Loucy (cell line): ENCODE results near the gene HOXC13.

Source experiments
- H2AFZ ChIP-seq: fragments of 200-600 bp; sonication (generic); 2 replicates; pipeline ENCODE4 v1.6.0; 2016; ENCODE audit warnings: antibody characterized with exemption, mild to moderate bottlenecking, low read length, moderate library complexity
- H3F3A ChIP-seq: fragments of 200-600 bp; 2 replicates; pipeline ENCODE4 v1.6.0; 2016; ENCODE audit warnings: antibody characterized with exemption, low read depth, mild to moderate bottlenecking
- H3K27me3 ChIP-seq: fragments of 200-600 bp; sonication (generic); 2 replicates; pipeline ENCODE4 v1.6.1; 2014; ENCODE audit warnings: low read length, mild to moderate bottlenecking; ENCODE audit not compliant: insufficient read depth, poor library complexity, severe bottlenecking
- H3K36me3 ChIP-seq: fragments of 200-600 bp; sonication (generic); 2 replicates; pipeline ENCODE4 v1.6.1; 2016; ENCODE audit warnings: low read length; ENCODE audit not compliant: insufficient read depth
- H3K4me1 ChIP-seq: fragments of 200-600 bp; sonication (generic); 2 replicates; pipeline ENCODE4 v1.5.1; 2014; ENCODE audit warnings: low read length, mild to moderate bottlenecking; ENCODE audit not compliant: insufficient read depth, poor library complexity, severe bottlenecking
- H3K4me2 ChIP-seq: fragments of 200-600 bp; sonication (generic); 2 replicates; pipeline ENCODE4 v1.6.0; 2014; ENCODE audit warnings: antibody characterized with exemption, low read length, low read depth, mild to moderate bottlenecking; ENCODE audit not compliant: poor library complexity, severe bottlenecking
- H3K4me3 ChIP-seq: fragments of 200-600 bp; sonication (generic); 2 replicates; pipeline ENCODE4 v1.5.1; 2014; ENCODE audit warnings: low read length, mild to moderate bottlenecking, mixed read lengths; ENCODE audit not compliant: poor library complexity, severe bottlenecking
- H3K79me2 ChIP-seq: fragments of 200-600 bp; sonication (generic); 2 replicates; pipeline ENCODE4 v1.6.1; 2014; ENCODE audit warnings: low read length; ENCODE audit not compliant: insufficient read depth
- H3K9ac ChIP-seq: fragments of 200-600 bp; sonication (generic); 2 replicates; pipeline ENCODE4 v1.6.0; 2014; ENCODE audit warnings: mild to moderate bottlenecking, low read depth, low read length, moderate library complexity; ENCODE audit not compliant: poor library complexity, severe bottlenecking
- H3K9me2 ChIP-seq: fragments of 200-600 bp; sonication (generic); replicated peaks from 2 replicates; pipeline ENCODE4 v1.6.1; 2016; ENCODE audit warnings: low read depth, low read length, mixed read lengths
- H3K9me3 ChIP-seq: fragments of 200-600 bp; sonication (generic); 2 replicates; pipeline ENCODE4 v1.6.1; 2014; ENCODE audit warnings: mild to moderate bottlenecking, antibody characterized with exemption, low read length, low read depth; ENCODE audit not compliant: insufficient read depth
- H4K20me1 ChIP-seq: fragments of 200-600 bp; sonication (generic); 2 replicates; pipeline ENCODE4 v1.6.0; 2014; ENCODE audit warnings: antibody characterized with exemption, low read length, mild to moderate bottlenecking; ENCODE audit not compliant: insufficient read depth, poor library complexity, severe bottlenecking
- CTCF ChIP-seq: fragments of 200-600 bp; sonication (generic); conservative IDR thresholded peaks from 2 replicates; pipeline ENCODE4 v1.5.1; 2014; ENCODE audit warnings: mild to moderate bottlenecking, antibody characterized with exemption, low read length
- EZH2phosphoT487 ChIP-seq: fragments of 200-600 bp; IDR thresholded peaks from 2 replicates; pipeline ENCODE4 v1.6.1; 2018; ENCODE audit warnings: antibody characterized with exemption, mild to moderate bottlenecking, moderate library complexity, borderline replicate concordance

The HOXC13 gene

GRCh38 chr12:53948650-53949593 lies 10.3 kb downstream of the HOXC13 start:
- Histone ChIP-seq H3K9me3 (no peaks in the 10 kb centered on the region), H3K9me2 (no peaks in the 10 kb centered on the region), H3K9ac (no peak overlapping the region), H3K79me2 (no peaks in the 10 kb centered on the region), H3K4me2 (no peak overlapping the region), H3K4me3 (no peak overlapping the region), H2AFZ (no peak overlapping the region), H3F3A (no peaks in the 10 kb centered on the region), H4K20me1 (no peaks in the 10 kb centered on the region), H3K4me1 (no peaks in the 10 kb centered on the region), H3K27me3 (no peaks in the 10 kb centered on the region), H3K36me3 (no peaks in the 10 kb centered on the region)
- TF ChIP-seq EZH2phosphoT487 (no peak), CTCF (no peak; the same call in 1 of the 2 replicates)

DNA sequence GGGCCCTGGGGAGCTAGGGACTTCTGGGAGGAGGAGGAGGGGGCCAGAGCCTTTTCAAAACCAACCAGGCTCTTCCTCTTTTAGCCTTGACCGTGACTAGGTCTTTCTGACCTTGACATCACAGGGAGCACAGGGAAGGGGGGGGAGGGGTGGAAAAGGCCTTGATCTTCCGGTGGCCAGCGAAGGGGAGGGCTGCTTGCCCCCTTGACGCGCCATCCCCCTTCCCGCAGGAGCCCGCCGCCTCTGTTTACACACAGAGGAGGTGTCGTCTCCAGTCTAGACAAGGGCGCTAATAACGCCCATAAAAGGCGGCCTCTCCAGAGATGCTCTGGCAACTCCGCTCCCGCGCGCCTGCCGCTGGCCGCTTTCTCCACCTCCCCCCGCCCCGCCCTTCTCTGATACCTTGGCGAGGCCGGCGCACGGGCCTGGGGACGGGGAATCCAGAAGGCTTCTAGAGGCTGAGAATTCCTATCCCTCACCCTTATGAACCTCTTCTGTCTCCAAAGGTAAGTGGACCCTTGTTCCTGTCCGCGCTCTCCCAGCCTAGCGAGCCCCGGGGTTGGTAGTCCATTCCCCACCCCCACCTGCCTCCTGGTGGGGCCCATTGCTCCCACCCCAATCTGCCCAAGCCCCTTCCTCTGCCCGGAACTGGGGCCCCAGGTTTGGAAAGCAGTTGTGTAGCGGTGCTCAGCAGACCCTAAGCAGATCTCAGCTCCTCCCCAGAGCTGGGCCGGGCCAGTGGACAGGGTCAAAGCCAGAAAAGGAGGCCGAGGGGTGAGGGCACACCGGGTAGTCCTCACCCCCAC lies 11.2 kb downstream of the HOXC13 start:
- Histone ChIP-seq H3K4me1 (no peaks in the 10 kb centered on the region), H2AFZ (no peak overlapping the region), H3K79me2 (no peaks in the 10 kb centered on the region), H3K36me3 (no peaks in the 10 kb centered on the region), H3K27me3 (no peaks in the 10 kb centered on the region), H3K4me3 (no peak overlapping the region), H3K9me2 (no peaks in the 10 kb centered on the region), H3K4me2 (no peak overlapping the region), H3F3A (no peaks in the 10 kb centered on the region), H3K9me3 (no peaks in the 10 kb centered on the region), H3K9ac (no peak overlapping the region), H4K20me1 (no peaks in the 10 kb centered on the region)
- TF ChIP-seq EZH2phosphoT487 (no peak), CTCF (no peak)

GRCh38 chr12:53950437-53950773 lies 11.8 kb downstream of the HOXC13 start:
- TF ChIP-seq CTCF = no peak; the same call in 1 of the 2 replicates
- TF ChIP-seq EZH2phosphoT487 = no peak

More at GRCh38 chr12:53950437-53950773, 11.8 kb downstream of the HOXC13 start:
- Histone ChIP-seq H4K20me1 (no peaks in the 10 kb centered on the region), H3K9me2 (no peaks in the 10 kb centered on the region), H3K4me1 (peaks cover 1% of the 10 kb centered on the region), H3K9ac (no peak overlapping the region), H3K4me3 (no peak overlapping the region), H3K9me3 (no peaks in the 10 kb centered on the region), H2AFZ (no peak overlapping the region), H3K79me2 (no peaks in the 10 kb centered on the region), H3F3A (no peaks in the 10 kb centered on the region), H3K4me2 (no peak overlapping the region), H3K27me3 (no peaks in the 10 kb centered on the region), H3K36me3 (no peaks in the 10 kb centered on the region)
